KOPT-K1 (cell line): ENCODE results near the gene PFKFB2.

Experiments used
- H3K27ac ChIP-seq: fragments of 200-600 bp; sonication (generic); 2 replicates; pipeline ENCODE4 v1.5.1; 2016; ENCODE audit warnings: antibody characterized with exemption, mild to moderate bottlenecking, low read depth, low read length; ENCODE audit not compliant: poor library complexity, severe bottlenecking
- H3K36me3 ChIP-seq: fragments of 200-600 bp; sonication (generic); 2 replicates; pipeline ENCODE4 v1.5.1; 2017; ENCODE audit warnings: antibody characterized with exemption, mild to moderate bottlenecking, low read length, moderate library complexity; ENCODE audit not compliant: insufficient read depth
- H3K9me3 ChIP-seq: fragments of 200-600 bp; sonication (generic); 2 replicates; pipeline ENCODE4 v1.5.1; 2017; ENCODE audit warnings: antibody characterized with exemption, low read length, mild to moderate bottlenecking; ENCODE audit not compliant: insufficient read depth, poor library complexity, severe bottlenecking

The PFKFB2 gene

GRCh38 chr1:207102659-207103058, 49.6 kb downstream of the PFKFB2 start:
- Histone ChIP-seq H3K36me3 (no peaks in the 10 kb centered on the region), H3K9me3 (peaks cover 7% of the 10 kb centered on the region), H3K27ac (no peak overlapping the region)

- H3K36me3 ChIP-seq = no peaks in the 10 kb centered on the region
- H3K27ac ChIP-seq = no peak within 1 kb of the TSS
- no peaks in the 10 kb centered on the region for H3K9me3 ChIP-seq
Measured at GRCh38 chr1:207103892-207104373, 50.9 kb downstream of the PFKFB2 start, which contains the start of gene C4BPA. C4BPA (plus strand) TSS chr1:207104233; CDS start chr1:207113026, 8,793 bp downstream.

- H3K27ac ChIP-seq = no peak overlapping the region
- no peaks in the 10 kb centered on the region for H3K36me3 ChIP-seq
- no peaks in the 10 kb centered on the region for H3K9me3 ChIP-seq
Measured at GRCh38 chr1:207109004-207109403, 55.9 kb downstream of the PFKFB2 start.

- Histone ChIP-seq H3K27ac (no peak overlapping the region), H3K9me3 (no peaks in the 10 kb centered on the region)
Measured at GRCh38 chr1:207112616-207113296, 59.7 kb downstream of the PFKFB2 start.

GRCh38 chr1:207115269-207115668, 62.2 kb downstream of the PFKFB2 start:
- Histone ChIP-seq H3K9me3 (no peaks in the 10 kb centered on the region), H3K27ac (no peak overlapping the region), H3K36me3 (no peaks in the 10 kb centered on the region)

More at GRCh38 chr1:207112616-207113296, 59.7 kb downstream of the PFKFB2 start:
- no peaks in the 10 kb centered on the region for H3K36me3 ChIP-seq

GRCh38 chr1:207124389-207124788, 71.3 kb downstream of the PFKFB2 start:
- Histone ChIP-seq H3K36me3 (no peaks in the 10 kb centered on the region), H3K27ac (no peak overlapping the region), H3K9me3 (peaks cover 22% of the 10 kb centered on the region)

- H3K27ac ChIP-seq = no peak overlapping the region
- H3K9me3 ChIP-seq = peaks cover 31% of the 10 kb centered on the region
- H3K36me3 ChIP-seq = no peaks in the 10 kb centered on the region
Measured at GRCh38 chr1:207128336-207128921, 75.4 kb downstream of the PFKFB2 start.

GRCh38 chr1:207129053-207129452, 76.0 kb downstream of the PFKFB2 start:
- peaks cover 31% of the 10 kb centered on the region for H3K9me3 ChIP-seq
- H3K27ac ChIP-seq = no peak overlapping the region
- no peaks in the 10 kb centered on the region for H3K36me3 ChIP-seq
